Hepatocyte (in vitro differentiated cells): Measurements from ENCODE around the gene EGFL8. TPM values are rescaled to one million over a fixed set of nuclear protein-coding genes. Genes with fewer than 3 reads are reported as not detected.

Experiments
- DNase-seq: peaks from one replicate; pipeline ENCODE4 v3.0.0-alpha.2; 2016; ENCODE audit warnings: low spot score
- H2AFZ ChIP-seq: fragments of 200-600 bp; sonication (generic); 2 replicates; pipeline ENCODE4 v1.6.0; 2016; ENCODE audit warnings: antibody characterized with exemption, mild to moderate bottlenecking
- H3K27ac ChIP-seq: fragments of 200-600 bp; sonication (generic); 2 replicates; pipeline ENCODE4 v1.5.1; 2016; ENCODE audit warnings: mild to moderate bottlenecking
- H3K27me3 ChIP-seq: fragments of 200-600 bp; sonication (generic); 2 replicates; pipeline ENCODE4 v1.6.1; 2016
- H3K36me3 ChIP-seq: fragments of 200-600 bp; sonication (generic); replicated peaks from 2 replicates; pipeline ENCODE4 v1.5.1; 2016; ENCODE audit warnings: low read depth; ENCODE audit not compliant: insufficient read depth
- H3K4me1 ChIP-seq: fragments of 200-600 bp; sonication (generic); 2 replicates; pipeline ENCODE4 v1.5.1; 2016; ENCODE audit warnings: mild to moderate bottlenecking, moderate library complexity; ENCODE audit not compliant: insufficient read depth
- H3K4me2 ChIP-seq: fragments of 200-600 bp; sonication (generic); 2 replicates; pipeline ENCODE4 v1.6.0; 2016
- H3K4me3 ChIP-seq: fragments of 200-600 bp; sonication (generic); 2 replicates; pipeline ENCODE4 v1.5.1; 2016; ENCODE audit warnings: mild to moderate bottlenecking
- H3K79me2 ChIP-seq: fragments of 200-600 bp; sonication (generic); 2 replicates; pipeline ENCODE4 v1.6.0; 2017; ENCODE audit warnings: mild to moderate bottlenecking
- H3K9me2 ChIP-seq: fragments of 200-600 bp; sonication (generic); replicated peaks from 2 replicates; pipeline ENCODE4 v1.6.0; 2017; ENCODE audit warnings: mild to moderate bottlenecking; ENCODE audit not compliant: insufficient read depth
- H3K9me3 ChIP-seq: fragments of 200-600 bp; sonication (generic); 2 replicates; pipeline ENCODE4 v1.5.1; 2016; ENCODE audit warnings: low read depth, mild to moderate bottlenecking
- H4K20me1 ChIP-seq: fragments of 200-600 bp; sonication (generic); 2 replicates; pipeline ENCODE4 v1.6.0; 2016; ENCODE audit warnings: mild to moderate bottlenecking; ENCODE audit not compliant: insufficient read depth, poor library complexity, severe bottlenecking
- CTCF ChIP-seq: fragments of 200-600 bp; sonication (generic); IDR thresholded peaks from 2 replicates; pipeline ENCODE4 v1.5.1; 2016; ENCODE audit warnings: antibody characterized with exemption, mild to moderate bottlenecking; ENCODE audit not compliant: poor library complexity
- EZH2 ChIP-seq: fragments of 200-600 bp; sonication (generic); IDR thresholded peaks from 2 replicates; pipeline ENCODE4 v1.6.1; 2016; ENCODE audit warnings: antibody characterized with exemption, mild to moderate bottlenecking, borderline replicate concordance
- EZH2phosphoT487 ChIP-seq: fragments of 200-600 bp; sonication (generic); IDR thresholded peaks from one replicate; pipeline ENCODE4 v1.6.1; 2018; ENCODE audit warnings: antibody characterized with exemption, mild to moderate bottlenecking, low read depth, moderate library complexity; ENCODE audit not compliant: unreplicated experiment, severe bottlenecking
- WGBS: methylation state at CpG from one replicate; pipeline ENCODE4 v1.1.6; 2016; ENCODE audit warnings: low lambda C conversion rate; ENCODE audit errors: missing lambda C conversion rate; 5-methylcytosine and 5-hydroxymethylcytosine counted together
- polyA plus RNA-seq: library from polyadenylated mRNA; unstranded; fragments of >200 nt; fragmentation: Nextera tagmentation; extraction: Ambion mirVana; gene quantifications from 2 replicates; pipeline ENCODE4 v1.2.1, GENCODE V29; 2016
- total RNA-seq: library from RNA; depleted of rRNA; stranded (reverse); fragments of >200 nt; gene quantifications from 2 replicates; pipeline ENCODE4 v1.2.3, GENCODE V29; 2014

The EGFL8 gene
- total and polyA plus RNA-seq, 2 experiments from 2014 or later: 4.5 to 12.2 TPM

- TF ChIP-seq EZH2 (no peak), CTCF (no peak)
- Histone ChIP-seq H3K4me2 (no peak overlapping the region), H4K20me1 (no peaks in the 10 kb centered on the region), H3K4me3 (no peak overlapping the region), H3K9me2 (no peaks in the 10 kb centered on the region), H3K27ac (no peak overlapping the region), H3K79me2 (peaks cover 14% of the 10 kb centered on the region), H3K36me3 (no peaks in the 10 kb centered on the region), H3K27me3 (no peaks in the 10 kb centered on the region), H3K9me3 (no peaks in the 10 kb centered on the region), H3K4me1 (peaks cover 7% of the 10 kb centered on the region), H2AFZ (no peak overlapping the region)
- DNase-seq: no peak
These were observed 32.3 kb upstream of the EGFL8 start for GRCh38 chr6:32132110-32132509.

- Histone ChIP-seq H3K4me2 (no peak overlapping the region), H4K20me1 (no peaks in the 10 kb centered on the region), H3K27ac (no peak overlapping the region), H3K9me3 (no peaks in the 10 kb centered on the region), H3K36me3 (no peaks in the 10 kb centered on the region), H3K9me2 (no peaks in the 10 kb centered on the region), H3K4me1 (peaks cover 2% of the 10 kb centered on the region), H3K79me2 (peaks cover 9% of the 10 kb centered on the region), H3K27me3 (no peaks in the 10 kb centered on the region), H3K4me3 (no peak overlapping the region), H2AFZ (no peak overlapping the region)
- TF ChIP-seq EZH2 (no peak), CTCF (no peak), EZH2phosphoT487 (no peak)
- DNase-seq: no peak
- 85% methylated on average over 4 of the region's 4 CpGs for WGBS
These were observed 30.6 kb upstream of the EGFL8 start for GRCh38 chr6:32133786-32134185.

GRCh38 chr6:32137454-32137853, 26.9 kb upstream of the EGFL8 start:
- Histone ChIP-seq H3K79me2 (no peaks in the 10 kb centered on the region), H3K9me3 (no peaks in the 10 kb centered on the region), H3K4me3 (no peak overlapping the region), H3K9me2 (no peaks in the 10 kb centered on the region), H3K4me1 (peaks cover 12% of the 10 kb centered on the region), H3K36me3 (no peaks in the 10 kb centered on the region), H3K27ac (no peak overlapping the region), H2AFZ (no peak overlapping the region), H3K27me3 (no peaks in the 10 kb centered on the region), H3K4me2 (no peak overlapping the region), H4K20me1 (no peaks in the 10 kb centered on the region)
- no peak for TF ChIP-seq EZH2phosphoT487
- no peak for TF ChIP-seq CTCF
- no peak for TF ChIP-seq EZH2
- no peak for DNase-seq

- TF ChIP-seq EZH2: no peak
- no peak for TF ChIP-seq CTCF
- no peak for TF ChIP-seq EZH2phosphoT487
- no peaks in the 10 kb centered on the region for H3K36me3 ChIP-seq
- peaks cover 12% of the 10 kb centered on the region for H3K4me1 ChIP-seq
- H4K20me1 ChIP-seq: no peaks in the 10 kb centered on the region
- no peaks in the 10 kb centered on the region for H3K9me2 ChIP-seq
- peak overlapping the region; percentile 8 for H3K27ac ChIP-seq
- DNase-seq: no peak
- H3K9me3 ChIP-seq: no peaks in the 10 kb centered on the region
- H3K4me2 ChIP-seq: no peak overlapping the region
- H3K79me2 ChIP-seq: no peaks in the 10 kb centered on the region
- WGBS: 72% methylated on average over 5 of the region's 5 CpGs
- H2AFZ ChIP-seq: no peak overlapping the region
- H3K27me3 ChIP-seq: no peaks in the 10 kb centered on the region
- no peak overlapping the region for H3K4me3 ChIP-seq
These were observed 24.8 kb upstream of the EGFL8 start for GRCh38 chr6:32139590-32139989.
